OCI-LY1 (cell line): ENCODE measurements around the gene ITGA1.

Experiments
- H2AFZ ChIP-seq: fragments of 200-600 bp; sonication (generic), shearing (Covaris generic); 2 replicates; pipeline ENCODE4 v1.6.0; 2014; ENCODE audit warnings: antibody characterized with exemption, mild to moderate bottlenecking, low read length
- H3F3A ChIP-seq: fragments of 200-600 bp; sonication (generic), shearing (Covaris generic); 2 replicates; pipeline ENCODE4 v1.6.0; 2014; ENCODE audit warnings: mild to moderate bottlenecking, antibody characterized with exemption, low read length, moderate library complexity; ENCODE audit not compliant: insufficient read depth
- H3K27ac ChIP-seq: fragments of 200-600 bp; sonication (generic); 2 replicates; pipeline ENCODE4 v1.5.1; 2014; ENCODE audit warnings: low read length, mixed run types, mild to moderate bottlenecking, low read depth; ENCODE audit not compliant: poor library complexity, severe bottlenecking
- H3K27me3 ChIP-seq: fragments of 200-600 bp; sonication (generic); 2 replicates; pipeline ENCODE4 v1.6.0; 2014; ENCODE audit warnings: antibody characterized with exemption, mild to moderate bottlenecking, low read length, moderate library complexity; ENCODE audit not compliant: insufficient read depth
- H3K36me3 ChIP-seq: fragments of 200-600 bp; sonication (generic); 2 replicates; pipeline ENCODE4 v1.6.1; 2014; ENCODE audit warnings: mild to moderate bottlenecking, antibody characterized with exemption, low read length, moderate library complexity, mixed read lengths; ENCODE audit not compliant: insufficient read depth
- H3K4me1 ChIP-seq: fragments of 200-600 bp; sonication (generic); 2 replicates; pipeline ENCODE4 v1.5.1; 2014; ENCODE audit warnings: mild to moderate bottlenecking, low read length, moderate library complexity; ENCODE audit not compliant: insufficient read depth, severe bottlenecking
- H3K4me2 ChIP-seq: fragments of 200-600 bp; sonication (generic), shearing (Covaris generic); 2 replicates; pipeline ENCODE4 v1.6.1; 2014; ENCODE audit warnings: low read length
- H3K4me3 ChIP-seq: fragments of 200-600 bp; sonication (generic); 2 replicates; pipeline ENCODE4 v1.5.1; 2014; ENCODE audit warnings: low read length, low read depth, mild to moderate bottlenecking, mixed read lengths; ENCODE audit not compliant: poor library complexity, severe bottlenecking
- H3K79me2 ChIP-seq: fragments of 200-600 bp; shearing (Covaris generic); 2 replicates; pipeline ENCODE4 v1.6.1; 2016; ENCODE audit warnings: mixed run types, low read length, mixed read lengths; ENCODE audit not compliant: insufficient read depth
- H3K9ac ChIP-seq: fragments of 200-600 bp; sonication (generic), shearing (Covaris generic); 2 replicates; pipeline ENCODE4 v1.6.1; 2014; ENCODE audit warnings: mild to moderate bottlenecking, low read length, mixed read lengths
- H3K9me2 ChIP-seq: fragments of 200-600 bp; sonication (generic), shearing (Covaris generic); 2 replicates; pipeline ENCODE4 v1.6.1; 2014; ENCODE audit warnings: low read depth, mild to moderate bottlenecking, low read length, mixed read lengths
- H3K9me3 ChIP-seq: fragments of 200-600 bp; shearing (Covaris generic); 2 replicates; pipeline ENCODE4 v1.6.1; 2014; ENCODE audit warnings: low read length, mixed read lengths
- H4K20me1 ChIP-seq: fragments of 200-600 bp; sonication (generic), shearing (Covaris generic); 2 replicates; pipeline ENCODE4 v1.6.0; 2016; ENCODE audit warnings: mild to moderate bottlenecking, low read length; ENCODE audit not compliant: insufficient read depth
- EZH2 ChIP-seq: fragments of 200-600 bp; sonication (generic), shearing (Covaris generic); IDR thresholded peaks from 2 replicates; pipeline ENCODE4 v1.8.0; 2017; ENCODE audit warnings: borderline replicate concordance, mixed run types, mild to moderate bottlenecking, antibody characterized with exemption, low read length, moderate library complexity, mixed read lengths
- TF ChIP-seq, protein P1 (sequence below): fragments of 200-600 bp; sonication (generic), shearing (Covaris generic); IDR thresholded peaks from 2 replicates; pipeline ENCODE4 v1.5.1; 2017; ENCODE audit warnings: mild to moderate bottlenecking, antibody characterized with exemption, low read length, moderate library complexity, mixed read lengths

The ITGA1 gene

DNA sequence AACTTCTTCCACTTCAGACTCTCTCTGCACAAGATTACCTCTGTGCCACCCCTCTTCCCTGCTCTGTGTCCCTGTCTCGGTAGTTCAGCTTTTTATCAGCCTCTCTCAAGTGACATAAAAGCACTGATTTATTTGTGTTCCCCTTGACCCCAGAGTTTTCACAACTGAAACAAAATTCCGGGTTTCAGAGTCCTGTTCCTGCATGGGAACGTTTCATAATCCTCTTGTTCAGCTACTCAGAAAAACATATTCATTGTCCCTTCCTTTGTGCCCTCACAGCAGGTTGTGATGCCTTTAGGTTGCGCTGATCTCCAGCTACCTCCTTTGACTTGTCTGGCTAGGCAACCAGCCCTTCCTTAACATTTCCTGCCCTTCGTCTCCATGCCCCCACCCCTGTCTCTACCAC lies 13.7 kb upstream of the ITGA1 start:
- Histone ChIP-seq H3F3A (no peaks in the 10 kb centered on the region), H2AFZ (no peak overlapping the region), H3K36me3 (no peaks in the 10 kb centered on the region), H3K4me1 (no peaks in the 10 kb centered on the region), H3K27ac (no peak overlapping the region), H3K4me2 (no peak overlapping the region), H3K79me2 (no peaks in the 10 kb centered on the region), H3K4me3 (no peak overlapping the region), H4K20me1 (no peaks in the 10 kb centered on the region), H3K9me2 (no peaks in the 10 kb centered on the region), H3K9ac (no peak overlapping the region), H3K9me3 (no peaks in the 10 kb centered on the region), H3K27me3 (no peaks in the 10 kb centered on the region)
- TF ChIP-seq EZH2, result no peak
- TF ChIP-seq, protein P1, sequence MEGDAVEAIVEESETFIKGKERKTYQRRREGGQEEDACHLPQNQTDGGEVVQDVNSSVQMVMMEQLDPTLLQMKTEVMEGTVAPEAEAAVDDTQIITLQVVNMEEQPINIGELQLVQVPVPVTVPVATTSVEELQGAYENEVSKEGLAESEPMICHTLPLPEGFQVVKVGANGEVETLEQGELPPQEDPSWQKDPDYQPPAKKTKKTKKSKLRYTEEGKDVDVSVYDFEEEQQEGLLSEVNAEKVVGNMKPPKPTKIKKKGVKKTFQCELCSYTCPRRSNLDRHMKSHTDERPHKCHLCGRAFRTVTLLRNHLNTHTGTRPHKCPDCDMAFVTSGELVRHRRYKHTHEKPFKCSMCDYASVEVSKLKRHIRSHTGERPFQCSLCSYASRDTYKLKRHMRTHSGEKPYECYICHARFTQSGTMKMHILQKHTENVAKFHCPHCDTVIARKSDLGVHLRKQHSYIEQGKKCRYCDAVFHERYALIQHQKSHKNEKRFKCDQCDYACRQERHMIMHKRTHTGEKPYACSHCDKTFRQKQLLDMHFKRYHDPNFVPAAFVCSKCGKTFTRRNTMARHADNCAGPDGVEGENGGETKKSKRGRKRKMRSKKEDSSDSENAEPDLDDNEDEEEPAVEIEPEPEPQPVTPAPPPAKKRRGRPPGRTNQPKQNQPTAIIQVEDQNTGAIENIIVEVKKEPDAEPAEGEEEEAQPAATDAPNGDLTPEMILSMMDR, result no peak

DNA sequence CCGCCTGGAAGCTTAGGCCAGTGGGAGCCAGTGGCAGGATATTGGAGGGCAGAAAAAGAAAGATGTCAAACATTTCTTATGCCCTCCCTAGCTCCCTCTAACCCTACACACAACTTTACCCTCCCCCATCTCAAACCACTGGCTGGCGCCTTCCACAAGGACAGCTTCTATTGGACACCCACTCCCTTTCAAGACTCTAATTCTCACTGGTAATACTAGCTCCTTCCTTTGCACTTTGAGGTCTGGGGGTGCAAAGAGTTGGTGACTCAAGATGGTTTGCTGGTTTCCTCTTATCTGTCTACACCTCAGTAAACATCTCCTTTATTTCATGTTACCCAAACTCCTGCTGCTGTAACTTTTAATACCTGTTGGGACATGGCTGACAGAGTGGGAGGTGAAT lies 11.6 kb upstream of the ITGA1 start:
- TF ChIP-seq EZH2, result no peak
- TF ChIP-seq, protein P1, result no peak
- Histone ChIP-seq H2AFZ (no peak overlapping the region), H3K4me1 (no peaks in the 10 kb centered on the region), H3K36me3 (no peaks in the 10 kb centered on the region), H3K9ac (no peak overlapping the region), H3K9me2 (no peaks in the 10 kb centered on the region), H3F3A (no peaks in the 10 kb centered on the region), H4K20me1 (no peaks in the 10 kb centered on the region), H3K4me2 (no peak overlapping the region), H3K27ac (no peak overlapping the region), H3K79me2 (no peaks in the 10 kb centered on the region), H3K27me3 (no peaks in the 10 kb centered on the region), H3K4me3 (no peak overlapping the region), H3K9me3 (no peaks in the 10 kb centered on the region)

DNA sequence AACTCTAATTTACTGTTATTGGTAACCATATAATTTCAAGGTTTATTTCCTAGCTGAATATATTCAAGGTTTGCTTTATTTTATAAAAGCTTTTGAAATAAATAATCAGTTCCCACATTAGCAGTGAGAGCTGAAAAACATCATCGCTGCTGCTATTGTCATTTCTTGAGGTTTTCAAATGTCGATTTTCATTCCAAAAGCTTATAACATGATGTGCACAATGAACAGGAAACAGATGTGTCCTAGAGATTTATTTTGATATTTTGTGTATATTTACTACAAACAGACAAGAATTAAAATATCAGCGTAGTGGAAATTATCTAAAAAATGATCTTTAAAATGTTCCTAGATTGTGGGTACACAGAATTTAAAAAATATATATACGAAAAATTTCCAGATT lies 10.5 kb upstream of the ITGA1 start:
- no peaks in the 10 kb centered on the region for H3K9me2 ChIP-seq
- no peaks in the 10 kb centered on the region for H3K9me3 ChIP-seq
- H3K36me3 ChIP-seq, result no peaks in the 10 kb centered on the region
- H3K4me2 ChIP-seq, result no peak overlapping the region
- H4K20me1 ChIP-seq, result no peaks in the 10 kb centered on the region
- no peaks in the 10 kb centered on the region for H3K79me2 ChIP-seq
- no peak overlapping the region for H2AFZ ChIP-seq
- no peaks in the 10 kb centered on the region for H3F3A ChIP-seq
- TF ChIP-seq EZH2, result no peak
- TF ChIP-seq, protein P1, result no peak
- no peaks in the 10 kb centered on the region for H3K4me1 ChIP-seq
- no peaks in the 10 kb centered on the region for H3K27me3 ChIP-seq
- H3K27ac ChIP-seq, result no peak overlapping the region
- no peak overlapping the region for H3K9ac ChIP-seq
- no peak overlapping the region for H3K4me3 ChIP-seq
